HG02678 (cell line): ENCODE results near the gene LRRC45.

Experiments
- ATAC-seq: cut with Tn5 transposase; IDR thresholded peaks from one replicate; pipeline ENCODE4 v1.9.1; 2021; ENCODE audit warnings: mild to moderate bottlenecking, moderate library complexity; ENCODE audit not compliant: unreplicated experiment

LRRC45 gene

GRCh38 chr17:82006468-82007227 is 16.5 kb upstream of the LRRC45 start:
- no peak for ATAC-seq

- ATAC-seq, result no peak
Observed at GRCh38 chr17:82007228-82007494, 15.9 kb upstream of the LRRC45 start.

- no peak for ATAC-seq
Observed at GRCh38 chr17:82007495-82008257, 15.4 kb upstream of the LRRC45 start.

GRCh38 chr17:82008258-82008940 is 14.7 kb upstream of the LRRC45 start:
- no peak for ATAC-seq

- ATAC-seq, result no peak
Observed at GRCh38 chr17:82008941-82009405, 14.1 kb upstream of the LRRC45 start.

- no peak for ATAC-seq
Observed at GRCh38 chr17:82009413-82009812, 13.7 kb upstream of the LRRC45 start.

- ATAC-seq, result no peak
Observed at GRCh38 chr17:82010575-82011525, 12.3 kb upstream of the LRRC45 start.

- ATAC-seq, result no peak
Observed at GRCh38 chr17:82011617-82012187, 11.4 kb upstream of the LRRC45 start.

- no peak for ATAC-seq
Observed at GRCh38 chr17:82012261-82012639, 10.9 kb upstream of the LRRC45 start.

GRCh38 chr17:82012640-82013295 is 10.3 kb upstream of the LRRC45 start:
- no peak for ATAC-seq

- no peak for ATAC-seq
Observed at GRCh38 chr17:82013341-82013740, 9.8 kb upstream of the LRRC45 start.

GRCh38 chr17:82013772-82014321 is 9.3 kb upstream of the LRRC45 start:
- no peak for ATAC-seq

GRCh38 chr17:82014432-82014831 is 8.7 kb upstream of the LRRC45 start:
- ATAC-seq, result no peak

- no peak for ATAC-seq
Observed at GRCh38 chr17:82014971-82015310, 8.2 kb upstream of the LRRC45 start.

GRCh38 chr17:82015311-82015971 is 7.7 kb upstream of the LRRC45 start:
- ATAC-seq, result no peak

- no peak for ATAC-seq
Observed at GRCh38 chr17:82016061-82016874, 6.8 kb upstream of the LRRC45 start.

GRCh38 chr17:82016875-82017459 is 6.1 kb upstream of the LRRC45 start:
- ATAC-seq, result no peak

- no peak for ATAC-seq
Observed at GRCh38 chr17:82017612-82018151, 5.4 kb upstream of the LRRC45 start.
